Duodenal mucosa (tissue), 2 donors: ENCODE data around the gene CMC1.

ENCODE experiments used
- H3K27ac ChIP-seq: one replicate; pipeline ENCODE4 v1.7.0; 2013; ENCODE audit warnings: low read depth, low read length
- H3K27me3 ChIP-seq, 2 donors: one replicate each; pipeline ENCODE4 v1.7.0; 2013; ENCODE audit warnings: low read length in 2 of 2, control low read depth in 1 of 2; ENCODE audit not compliant: insufficient read depth in 2 of 2, control insufficient read depth in 1 of 2
- H3K36me3 ChIP-seq, 2 donors: one replicate each; pipeline ENCODE4 v1.7.0; 2013; ENCODE audit warnings: low read length in 2 of 2, control low read depth in 1 of 2; ENCODE audit not compliant: insufficient read depth in 2 of 2, control insufficient read depth in 1 of 2
- H3K4me1 ChIP-seq, 2 donors: one replicate each; pipeline ENCODE4 v1.7.0; 2013; ENCODE audit warnings: low read length in 2 of 2, control low read depth in 1 of 2; ENCODE audit not compliant: insufficient read depth in 2 of 2, control insufficient read depth in 1 of 2
- H3K4me3 ChIP-seq, 2 donors: one replicate each; pipeline ENCODE4 v1.7.0; 2013; ENCODE audit warnings: low read length in 2 of 2, low read depth in 1 of 2
- H3K9ac ChIP-seq, 2 donors: one replicate each; pipeline ENCODE4 v1.7.0; 2013; ENCODE audit warnings: low read length in 2 of 2, low read depth in 1 of 2
- H3K9me3 ChIP-seq, 2 donors: one replicate each; pipeline ENCODE4 v1.7.0; 2013; ENCODE audit warnings: low read length in 2 of 2, control low read depth in 1 of 2; ENCODE audit not compliant: control insufficient read depth in 1 of 2

The CMC1 gene

DNA sequence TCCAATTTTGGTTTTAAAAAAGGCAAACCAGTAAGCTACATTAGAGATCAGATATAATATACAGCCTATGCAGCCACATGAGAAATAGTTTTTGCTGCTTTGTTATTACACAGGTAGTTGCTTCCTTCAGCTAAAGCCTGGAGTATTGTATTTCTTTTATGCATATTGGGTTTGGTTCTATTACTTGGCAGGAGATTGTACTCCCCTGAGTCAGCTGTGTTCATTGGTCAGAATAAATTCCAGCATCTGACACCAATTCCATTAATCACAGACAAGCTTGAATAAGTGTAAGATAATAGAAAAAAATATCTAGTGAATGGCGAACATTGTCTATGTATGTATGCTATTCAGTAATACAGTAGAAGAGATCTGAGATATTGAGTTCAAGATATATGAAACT lies 81.0 kb downstream of the CMC1 start:
- no peaks in the 10 kb centered on the region for H3K9me3 ChIP-seq
- H3K27me3 ChIP-seq: no peaks in the 10 kb centered on the region
- H3K4me3 ChIP-seq: no peak overlapping the region
- no peak overlapping the region for H3K9ac ChIP-seq
- H3K4me1 ChIP-seq: no peaks in the 10 kb centered on the region
- H3K36me3 ChIP-seq: peaks cover 12 to 19% of the 10 kb centered on the region in 2 donors
- H3K27ac ChIP-seq: no peak overlapping the region

DNA sequence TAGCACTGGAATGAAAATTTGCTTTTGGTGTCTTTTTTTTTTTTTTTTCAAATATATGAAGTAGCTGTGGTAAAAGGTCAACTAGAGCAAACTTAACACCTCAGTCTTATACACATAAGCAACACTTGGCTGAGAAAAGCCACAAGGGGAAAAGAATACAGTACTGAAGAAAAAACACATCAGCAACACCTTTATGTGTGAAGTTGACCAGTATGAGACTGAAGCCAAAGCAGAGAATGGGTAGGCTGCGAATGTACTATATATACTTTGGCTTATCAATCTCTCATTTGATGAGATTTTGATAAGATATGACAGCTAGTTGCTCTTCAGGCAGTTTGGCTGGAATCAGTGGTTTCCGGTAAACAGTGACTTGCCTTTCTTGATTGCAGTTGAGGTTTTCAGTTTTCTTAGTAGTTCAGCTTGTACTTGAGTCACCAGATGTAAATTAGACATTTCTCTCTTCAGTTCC lies 85.1 kb downstream of the CMC1 start:
- Histone ChIP-seq H3K9me3 (no peaks in the 10 kb centered on the region), H3K27ac (no peak overlapping the region), H3K9ac (no peak overlapping the region), H3K27me3 (no peaks in the 10 kb centered on the region), H3K4me3 (no peak overlapping the region), H3K4me1 (no peaks in the 10 kb centered on the region), H3K36me3 (peaks cover 5 to 16% of the 10 kb centered on the region in 2 donors)

DNA sequence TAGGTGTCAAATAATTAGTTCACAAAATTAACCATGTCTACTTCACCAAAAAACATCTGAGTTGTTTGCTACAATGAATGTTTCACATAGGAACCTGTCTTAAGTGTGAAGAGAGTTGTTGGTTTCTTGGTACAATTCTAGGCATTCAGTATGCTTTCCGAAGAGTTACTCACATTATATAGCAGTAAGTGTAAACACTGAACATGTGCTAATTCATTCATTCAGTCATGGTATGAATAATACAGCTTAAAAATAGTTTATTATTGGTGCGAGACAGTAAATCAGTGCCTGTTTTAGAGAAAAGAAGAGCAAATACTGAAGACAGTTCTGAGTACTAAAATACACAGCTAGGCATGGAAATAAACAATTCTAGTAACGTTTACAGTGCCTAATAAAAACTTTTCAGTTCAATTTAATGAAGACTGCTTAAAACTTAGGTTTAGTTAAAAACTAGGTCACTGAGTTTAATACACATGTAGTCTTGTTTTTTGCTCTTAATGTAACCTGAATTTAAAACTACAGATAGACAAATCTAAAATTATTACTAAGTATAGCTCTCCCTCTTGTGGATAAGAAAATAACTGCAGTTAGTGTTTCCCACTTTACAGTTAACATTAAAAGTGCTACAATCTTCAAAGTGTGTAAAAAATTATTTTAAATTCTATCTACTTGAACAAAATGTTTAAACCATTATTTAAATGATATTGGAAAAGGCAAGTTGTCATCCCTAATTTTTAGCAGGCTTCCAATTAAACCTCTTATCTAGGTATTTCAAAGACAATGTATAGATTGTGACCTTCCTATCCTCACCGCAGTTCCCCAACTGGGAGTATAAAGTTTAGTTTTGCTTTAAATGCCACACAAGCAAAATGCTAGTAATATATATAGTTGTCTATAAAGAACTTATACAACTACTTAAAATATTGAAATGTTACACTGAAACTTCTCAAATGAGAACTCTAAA lies 87.1 kb downstream of the CMC1 start:
- H3K27ac ChIP-seq: no peak overlapping the region
- no peaks in the 10 kb centered on the region for H3K4me1 ChIP-seq
- H3K9me3 ChIP-seq: no peaks in the 10 kb centered on the region
- no peak overlapping the region for H3K9ac ChIP-seq
- peaks cover 5 to 11% of the 10 kb centered on the region in 2 donors for H3K36me3 ChIP-seq
- no peak overlapping the region for H3K4me3 ChIP-seq
- H3K27me3 ChIP-seq: no peaks in the 10 kb centered on the region

DNA sequence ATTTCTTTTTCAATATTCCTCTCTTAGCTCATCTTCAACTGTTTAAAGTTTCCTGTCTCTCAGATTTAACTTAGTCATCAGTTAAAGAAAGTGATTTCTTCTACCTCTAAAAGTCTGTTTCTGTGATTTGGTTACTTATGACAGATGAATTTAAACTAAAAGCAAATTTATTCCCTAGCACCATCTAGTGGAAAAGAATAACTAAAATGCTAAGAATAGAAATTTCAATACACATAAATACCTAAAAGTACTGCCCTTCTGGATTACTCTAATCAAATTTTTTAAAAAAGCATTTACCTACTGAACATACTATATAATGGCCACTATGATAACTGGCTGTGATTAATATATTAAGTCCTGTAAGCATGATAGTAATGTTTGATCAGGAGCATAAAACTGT lies 93.1 kb downstream of the CMC1 start:
- H3K4me3 ChIP-seq: no peak overlapping the region
- H3K27ac ChIP-seq: no peak overlapping the region
- H3K9ac ChIP-seq: no peak overlapping the region
- no peaks in the 10 kb centered on the region for H3K27me3 ChIP-seq
- H3K36me3 ChIP-seq: peaks cover 9 to 36% of the 10 kb centered on the region in 2 donors
- H3K4me1 ChIP-seq: no peaks in the 10 kb centered on the region
- H3K9me3 ChIP-seq: no peaks in the 10 kb centered on the region

DNA sequence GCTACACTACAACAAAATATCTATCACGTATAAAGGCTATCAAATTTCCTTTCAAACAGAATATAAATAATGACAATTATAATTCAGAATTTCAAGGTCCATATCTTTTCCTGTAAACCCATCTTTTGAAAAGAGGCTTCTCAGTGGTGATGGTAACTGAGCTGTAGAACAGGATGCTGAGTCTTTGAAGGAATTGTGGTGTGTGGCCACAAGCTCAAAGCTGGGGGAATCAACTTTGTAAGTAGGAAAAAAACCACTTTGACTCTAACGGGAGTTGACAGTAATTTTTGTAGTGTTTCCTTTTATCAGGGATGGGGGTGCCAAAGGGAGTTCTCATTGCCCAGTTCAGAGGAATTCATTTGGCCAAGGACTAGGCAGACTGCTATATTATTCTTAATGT lies 93.8 kb downstream of the CMC1 start:
- H3K4me1 ChIP-seq: no peaks in the 10 kb centered on the region
- H3K27ac ChIP-seq: no peak overlapping the region
- no peaks in the 10 kb centered on the region for H3K27me3 ChIP-seq
- H3K36me3 ChIP-seq: peaks cover 10 to 36% of the 10 kb centered on the region in 2 donors
- no peaks in the 10 kb centered on the region for H3K9me3 ChIP-seq
- H3K9ac ChIP-seq: no peak overlapping the region
- H3K4me3 ChIP-seq: no peak overlapping the region

DNA sequence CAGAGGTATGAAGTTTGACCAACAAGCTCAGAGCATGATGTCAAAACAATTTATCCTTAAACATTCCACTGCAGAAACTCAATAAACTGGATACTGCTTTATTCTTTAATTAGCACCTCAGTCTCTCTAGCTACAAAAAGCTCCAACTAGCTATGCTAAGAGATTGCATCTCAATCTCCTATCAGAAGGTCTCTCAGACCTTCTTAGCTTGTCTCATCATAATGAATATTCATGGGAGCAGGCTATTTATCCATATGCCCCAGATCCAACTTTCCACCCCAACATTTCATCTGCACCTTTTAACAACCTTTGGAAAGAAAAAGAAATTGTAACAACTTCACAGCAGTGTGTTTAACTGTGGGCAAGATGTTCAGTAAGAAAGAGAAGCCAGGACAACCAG lies 95.8 kb downstream of the CMC1 start:
- Histone ChIP-seq H3K4me1 (peaks cover 0 to 1% of the 10 kb centered on the region in 2 donors), H3K27ac (no peak overlapping the region), H3K9ac (no peak overlapping the region), H3K4me3 (no peak overlapping the region), H3K27me3 (no peaks in the 10 kb centered on the region), H3K36me3 (peaks cover 12 to 31% of the 10 kb centered on the region in 2 donors), H3K9me3 (no peaks in the 10 kb centered on the region)

DNA sequence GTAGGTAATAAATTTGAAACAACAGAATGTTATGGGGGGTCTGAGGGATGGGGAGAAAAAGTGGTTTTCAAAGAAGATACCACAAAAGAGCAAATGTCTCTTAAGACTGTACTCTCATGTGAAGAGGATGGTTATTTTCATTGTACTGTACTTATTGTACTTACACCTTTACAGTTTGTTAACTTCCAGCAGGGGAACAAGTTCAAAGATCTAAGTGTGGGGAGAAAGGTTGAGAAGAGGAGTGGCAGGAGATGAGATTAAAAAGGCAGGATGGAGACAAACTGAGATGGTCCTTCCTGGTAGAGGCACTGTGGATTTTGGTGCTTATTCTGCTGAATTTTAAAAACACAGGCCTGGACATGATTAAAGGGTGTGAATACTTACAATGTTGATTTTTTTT lies 101.7 kb downstream of the CMC1 start:
- Histone ChIP-seq H3K9ac (no peak overlapping the region), H3K4me3 (no peak overlapping the region), H3K36me3 (peaks cover 2 to 11% of the 10 kb centered on the region in 2 donors), H3K27ac (no peak overlapping the region), H3K27me3 (no peaks in the 10 kb centered on the region), H3K4me1 (peaks cover 22 to 43% of the 10 kb centered on the region in 2 donors), H3K9me3 (no peaks in the 10 kb centered on the region)

DNA sequence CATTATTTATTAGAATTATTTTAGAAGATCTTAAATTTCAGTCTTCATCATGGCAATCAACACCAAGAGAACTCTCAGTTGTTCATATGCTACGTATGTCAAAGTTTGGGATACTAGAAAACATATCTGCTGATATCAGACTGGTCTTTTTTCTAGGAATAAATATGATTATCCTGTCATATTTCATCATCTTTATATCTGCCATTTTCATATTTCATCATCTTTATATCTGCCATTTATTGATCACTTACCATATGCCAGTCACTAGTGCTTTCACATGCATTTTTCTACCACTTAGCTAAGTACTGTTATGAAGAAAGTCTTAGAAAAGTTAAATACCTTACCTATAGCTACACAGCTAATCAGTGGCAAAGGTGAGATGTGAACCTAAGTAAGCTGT lies 104.3 kb downstream of the CMC1 start:
- H3K36me3 ChIP-seq: no peaks in the 10 kb centered on the region
- H3K4me3 ChIP-seq: no peak overlapping the region
- H3K9ac ChIP-seq: no peak overlapping the region
- peaks cover 27 to 43% of the 10 kb centered on the region in 2 donors for H3K4me1 ChIP-seq
- H3K9me3 ChIP-seq: no peaks in the 10 kb centered on the region
- H3K27me3 ChIP-seq: no peaks in the 10 kb centered on the region
- no peak overlapping the region for H3K27ac ChIP-seq

DNA sequence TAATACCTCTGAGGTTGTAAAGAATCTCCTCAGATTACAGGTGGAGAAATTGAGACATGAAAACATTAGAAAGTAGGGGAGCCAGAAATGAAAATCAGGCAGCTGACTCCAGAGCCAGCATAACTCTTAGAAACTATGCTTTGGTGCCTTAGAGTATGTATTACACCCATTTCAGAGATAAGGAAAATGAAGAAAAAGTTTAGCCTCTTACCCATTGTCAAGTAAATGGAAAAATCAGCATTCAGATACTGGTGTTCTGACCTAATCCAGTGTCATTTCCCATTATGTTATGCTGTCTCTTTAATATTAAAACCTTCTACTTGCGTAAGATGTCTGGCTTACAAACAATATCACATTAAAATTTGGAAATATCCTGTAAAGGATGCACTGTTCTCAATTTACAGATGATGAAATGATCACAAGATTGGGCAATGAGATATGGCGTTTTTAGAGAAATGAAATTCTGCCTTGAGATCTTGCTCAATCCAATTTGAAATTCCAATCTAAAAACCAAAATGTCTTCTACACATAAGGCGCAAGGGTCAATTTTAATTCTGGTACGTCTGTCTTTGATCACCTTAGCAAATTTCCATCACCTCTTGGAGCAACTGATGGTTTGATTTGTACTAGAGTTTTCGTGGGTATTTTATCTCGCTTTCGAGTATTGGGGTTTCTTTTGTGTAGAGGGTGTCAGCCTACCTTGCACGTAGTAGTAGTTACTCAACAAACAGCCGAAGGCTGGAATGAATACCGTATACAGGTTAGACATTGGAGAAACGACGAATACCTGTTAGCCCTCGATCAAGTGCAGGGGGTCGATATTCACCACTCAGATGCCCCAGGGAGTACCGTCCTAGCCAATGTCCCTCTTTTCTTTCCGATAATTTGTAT lies 106.2 kb downstream of the CMC1 start:
- Histone ChIP-seq H3K4me3 (peak overlapping the region; percentile 79 to 94), H3K4me1 (peaks cover 24 to 37% of the 10 kb centered on the region in 2 donors), H3K36me3 (no peaks in the 10 kb centered on the region), H3K27ac (peak overlapping the region; percentile 98), H3K27me3 (no peaks in the 10 kb centered on the region), H3K9me3 (peaks cover 0 to 12% of the 10 kb centered on the region in 2 donors), H3K9ac (peak overlapping the region; percentile 82 to 93)

DNA sequence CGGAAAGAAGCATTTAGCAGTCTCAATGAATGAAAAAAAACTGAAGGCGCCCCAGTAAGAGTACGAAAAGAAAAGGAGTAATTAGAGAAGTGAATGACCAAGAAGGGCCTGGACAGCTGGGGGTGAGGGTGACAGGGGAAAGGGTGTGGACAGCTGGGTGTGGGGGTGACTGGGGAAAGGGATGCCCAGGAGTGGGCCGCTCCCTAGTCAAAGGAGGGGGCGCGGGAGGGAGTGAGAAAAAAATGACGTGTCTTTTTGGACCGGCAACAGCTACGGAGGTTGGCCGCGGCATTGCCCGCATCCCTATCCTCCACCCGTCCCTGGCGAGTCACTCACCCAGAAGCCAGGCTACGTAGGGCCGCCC lies 106.8 kb downstream of the CMC1 start:
- Histone ChIP-seq H3K36me3 (no peaks in the 10 kb centered on the region), H3K4me1 (peaks cover 18 to 31% of the 10 kb centered on the region in 2 donors), H3K27ac (peak overlapping the region; percentile 98), H3K9me3 (peaks cover 0 to 13% of the 10 kb centered on the region in 2 donors), H3K9ac (peak overlapping the region; percentile 82 to 93), H3K27me3 (no peaks in the 10 kb centered on the region), H3K4me3 (peak overlapping the region; percentile 79 to 94)
